CD4-positive, alpha-beta T cell treated with Interleukin-4 for 1 hour (primary cell): ENCODE results near the gene LRP5.

Experiments used
- DNase-seq, 2 donors: peaks; one replicate each; pipeline ENCODE4 v3.0.0-alpha.2; 2020 to 2022

LRP5 gene

DNA sequence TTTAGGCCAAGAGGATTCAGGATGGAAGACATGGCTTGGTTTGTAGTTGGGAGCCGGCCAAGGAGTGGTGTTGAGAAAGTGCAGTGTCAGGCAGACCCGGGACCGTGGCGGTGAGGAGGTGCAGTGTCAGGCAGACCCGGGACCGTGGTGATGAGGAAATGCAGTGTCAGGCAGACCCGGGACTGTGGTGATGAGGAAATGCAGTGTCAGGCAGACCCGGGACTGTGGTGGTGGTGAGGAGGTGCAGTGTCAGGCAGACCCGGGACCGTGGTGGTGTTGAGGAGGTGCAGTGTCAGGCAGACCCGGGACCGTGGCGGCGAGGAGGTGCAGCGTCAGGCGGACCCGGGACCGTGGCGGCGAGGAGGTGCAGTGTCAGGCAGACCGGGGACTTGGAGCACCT, 59.7 kb downstream of the LRP5 start:
- DNase-seq: no peak

DNA sequence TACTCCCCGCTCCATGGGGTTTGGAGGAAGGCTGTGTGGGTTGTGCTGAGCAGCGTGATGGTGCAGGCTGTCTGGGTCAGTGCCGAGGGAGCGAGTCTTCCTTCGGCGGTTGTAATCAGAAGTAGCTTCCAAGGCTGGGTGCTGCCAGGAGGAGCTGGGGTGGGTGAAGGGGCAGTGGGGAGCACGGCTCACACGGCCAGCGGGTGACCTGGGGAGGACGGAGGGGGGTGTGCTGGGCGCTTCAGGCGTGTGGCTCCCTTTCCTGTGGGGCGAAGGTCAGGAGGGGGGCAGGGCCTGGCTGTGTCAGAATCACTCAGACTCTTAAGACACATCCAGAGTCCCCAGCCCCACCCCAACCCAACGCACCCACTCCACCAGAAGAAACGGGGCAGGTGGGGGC, 60.2 kb downstream of the LRP5 start:
- no peak for DNase-seq

DNA sequence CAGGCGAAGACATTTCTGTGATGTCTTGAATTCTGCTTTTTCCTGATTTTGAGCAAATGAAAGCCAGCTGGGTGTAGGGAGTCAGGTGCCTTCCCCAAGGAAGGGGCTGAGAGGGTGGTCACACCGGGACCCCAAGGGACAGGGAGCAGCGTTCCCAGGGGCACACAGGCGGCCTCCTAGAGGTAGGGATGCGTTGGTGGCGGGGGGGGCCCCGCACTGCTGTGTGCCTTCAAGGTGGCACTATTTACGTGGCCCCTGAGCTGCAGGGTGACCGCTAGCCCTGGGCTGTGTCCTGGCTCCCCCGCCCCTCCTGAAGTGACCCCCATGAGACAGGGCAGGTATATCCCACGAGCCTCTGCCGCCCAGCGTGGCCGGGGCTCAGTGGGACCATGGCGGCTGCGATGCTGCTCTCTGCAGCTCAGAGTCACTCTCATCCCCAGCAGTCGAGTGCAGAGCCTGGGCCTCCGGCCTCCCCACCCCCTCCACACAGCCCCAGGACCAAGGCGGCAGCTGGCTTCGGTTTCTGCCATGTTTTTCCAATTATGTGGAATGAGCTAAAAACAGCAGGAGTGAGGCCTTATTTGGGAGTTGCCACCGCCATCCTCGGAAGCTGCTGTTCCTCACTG, 60.9 kb downstream of the LRP5 start:
- no peak for DNase-seq

DNA sequence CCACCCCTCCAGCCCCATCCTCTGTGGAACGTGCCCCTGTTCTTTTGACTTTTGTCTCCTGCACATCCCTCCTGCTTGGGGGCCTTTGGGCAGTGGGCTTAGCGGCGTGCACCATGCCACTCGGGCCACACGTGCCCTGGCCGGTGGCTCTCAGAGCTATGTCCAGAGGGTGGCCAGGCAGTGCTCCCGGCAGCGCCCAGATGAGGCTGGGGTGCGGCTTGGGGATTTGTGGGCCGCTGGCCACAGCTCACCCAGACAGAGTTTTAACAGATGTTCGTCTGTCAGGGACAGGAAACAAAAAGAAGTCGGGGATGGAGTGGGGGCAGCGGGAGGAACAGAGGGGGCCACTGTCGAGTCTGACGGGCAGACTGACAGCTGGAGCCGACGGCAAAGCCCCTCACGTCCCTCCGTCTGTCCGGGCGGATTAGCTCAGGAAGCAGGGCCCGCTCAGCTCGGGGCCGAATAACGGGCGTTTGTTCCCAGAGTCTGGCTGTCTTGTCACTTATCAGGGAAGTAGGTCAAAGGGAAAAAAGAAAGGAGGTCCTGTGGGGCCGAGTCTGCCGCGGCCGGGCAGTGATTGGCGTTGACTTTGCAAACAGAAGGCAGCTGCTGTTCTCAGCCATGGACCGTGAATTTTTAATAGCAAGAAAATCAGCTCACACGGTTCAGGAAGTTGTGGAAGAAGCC, 61.6 kb downstream of the LRP5 start:
- no peak for DNase-seq

DNA sequence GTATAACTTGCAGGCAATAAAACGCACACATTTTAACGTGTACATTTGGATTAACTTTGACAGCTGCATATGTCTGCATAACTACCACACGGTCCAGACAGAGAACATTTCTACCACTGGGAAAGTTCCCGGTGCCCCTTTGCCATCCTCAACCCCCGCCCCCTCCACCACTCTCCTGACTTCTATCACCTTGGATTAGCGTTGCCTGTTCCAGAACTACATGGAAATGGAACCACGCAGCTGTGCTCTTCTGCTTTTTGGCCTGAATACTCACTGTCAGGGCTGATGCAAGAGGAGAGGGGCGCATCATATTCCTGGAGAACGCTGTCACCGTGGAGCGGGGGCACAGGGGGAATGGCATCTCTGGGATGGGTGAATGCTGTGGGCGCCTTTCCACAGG, 62.1 kb downstream of the LRP5 start:
- no peak for DNase-seq

DNA sequence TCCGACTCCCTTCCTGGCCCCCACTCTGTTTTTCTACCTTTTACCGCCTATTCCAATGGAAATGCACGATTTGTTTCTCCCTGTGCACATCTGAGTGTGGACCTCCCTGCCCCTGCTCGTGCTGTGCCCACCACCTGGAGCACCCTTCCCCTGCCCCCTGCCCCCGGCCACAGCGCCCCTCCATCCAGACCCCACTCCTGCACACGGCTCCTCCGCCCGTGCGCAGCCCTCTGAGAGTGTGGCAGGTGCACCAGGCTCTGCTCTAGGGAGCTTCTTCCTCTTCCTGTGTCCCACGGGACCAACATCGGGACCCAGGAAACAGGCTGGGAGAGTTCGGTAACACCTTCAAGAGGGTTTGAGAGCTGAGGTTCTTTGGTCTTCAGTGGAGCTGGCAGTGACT, 62.9 kb downstream of the LRP5 start:
- DNase-seq: no peak

DNA sequence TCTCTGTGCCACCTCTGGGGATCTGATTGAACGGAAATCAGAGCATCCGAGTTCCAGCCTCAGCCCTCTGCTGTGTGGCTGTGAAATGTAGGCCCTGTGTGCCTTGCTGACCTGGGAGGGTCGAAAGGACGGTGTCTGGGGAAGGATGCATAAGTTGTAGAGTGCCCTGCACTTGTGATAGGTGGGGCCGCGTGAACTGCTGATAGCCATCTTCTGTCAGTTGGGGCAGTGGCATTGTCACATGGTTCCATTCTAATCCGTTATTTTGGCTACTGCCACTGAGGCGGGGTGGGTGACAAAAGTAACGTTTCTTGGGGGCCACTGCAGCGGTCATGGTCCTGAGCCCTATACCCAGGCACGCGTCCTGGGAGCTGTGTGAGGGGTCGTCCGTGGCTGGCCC, 63.4 kb downstream of the LRP5 start:
- DNase-seq: no peak

DNA sequence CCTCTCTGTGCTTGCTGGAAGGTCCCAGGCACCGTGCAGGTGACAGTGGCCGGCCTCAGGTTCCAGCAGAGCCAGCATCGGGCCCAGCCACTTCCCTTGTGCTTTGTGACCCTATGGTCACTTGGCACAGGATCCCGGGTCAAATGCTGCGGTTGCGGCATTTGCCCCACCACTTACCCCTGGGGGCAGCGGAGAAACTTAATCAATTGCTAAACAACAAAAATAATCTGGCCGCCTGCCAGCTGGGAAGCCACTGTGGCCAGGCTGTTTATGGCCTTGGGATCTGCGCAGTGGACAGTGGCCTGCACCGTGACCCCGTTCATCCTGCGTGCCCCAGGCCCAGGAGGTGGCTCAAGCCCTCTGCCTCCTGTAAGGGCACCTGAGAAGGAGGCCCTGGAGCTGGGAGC, 65.0 kb downstream of the LRP5 start:
- DNase-seq: no peak

DNA sequence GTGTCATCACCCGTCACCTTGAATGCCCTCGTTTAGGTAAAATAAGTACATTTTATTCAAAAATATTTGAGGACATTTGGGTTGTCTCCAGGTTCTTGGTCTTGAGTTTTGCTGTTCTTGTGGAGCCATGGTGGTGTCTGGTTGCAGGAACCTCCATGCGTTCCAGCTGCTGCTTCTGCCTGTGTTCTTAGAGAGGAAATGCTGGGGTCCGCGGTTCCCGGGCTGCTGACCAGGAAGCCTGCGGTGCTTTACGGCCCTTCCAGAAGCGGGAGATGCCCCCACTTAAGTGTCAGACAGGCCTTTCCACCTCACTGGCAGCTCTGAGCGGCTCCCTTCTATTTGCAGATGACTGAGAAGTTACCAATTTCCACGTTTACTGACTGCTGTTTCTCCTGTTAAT, 66.8 kb downstream of the LRP5 start:
- DNase-seq: no peak

DNA sequence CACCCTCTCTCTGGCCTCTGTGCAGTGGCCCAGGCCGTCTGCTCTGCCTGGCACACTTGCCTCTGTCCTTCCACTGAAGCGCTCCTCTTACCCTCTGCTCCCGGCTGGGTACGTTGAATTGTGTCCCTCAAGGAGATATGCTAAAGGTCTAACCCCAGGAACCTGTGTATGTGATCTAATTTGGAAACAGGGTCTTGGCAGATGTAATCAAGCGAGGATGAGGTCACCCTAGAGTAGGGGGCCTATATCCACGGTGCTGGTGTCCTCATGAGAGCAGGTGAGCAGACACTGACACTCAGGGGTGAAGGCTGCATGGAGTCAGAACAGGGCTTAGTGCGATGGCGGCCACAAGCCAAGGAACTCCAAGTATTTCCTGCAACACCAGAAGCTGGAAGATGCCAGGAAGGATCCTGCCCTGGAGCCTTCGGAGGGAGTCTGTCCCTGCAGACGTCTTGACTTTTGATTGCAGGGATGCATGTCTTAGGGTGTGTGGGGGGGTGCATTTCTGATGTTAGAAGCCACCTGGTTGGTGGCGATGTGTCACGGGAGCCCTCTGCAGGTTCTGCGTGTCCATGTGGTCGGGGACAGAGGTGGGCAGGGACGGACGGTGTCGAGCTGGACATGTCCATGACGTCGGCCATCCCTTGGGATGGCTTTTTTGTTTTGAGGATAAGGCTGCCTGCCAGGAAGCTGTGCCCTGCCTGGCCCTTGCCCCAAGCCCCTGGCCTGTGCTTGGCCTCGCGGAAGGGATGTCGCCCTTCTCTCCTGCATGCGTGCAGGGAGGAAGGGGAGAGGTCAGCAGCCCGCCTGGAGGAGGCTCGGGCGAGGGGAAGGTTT, 68.6 kb downstream of the LRP5 start:
- no peak for DNase-seq

DNA sequence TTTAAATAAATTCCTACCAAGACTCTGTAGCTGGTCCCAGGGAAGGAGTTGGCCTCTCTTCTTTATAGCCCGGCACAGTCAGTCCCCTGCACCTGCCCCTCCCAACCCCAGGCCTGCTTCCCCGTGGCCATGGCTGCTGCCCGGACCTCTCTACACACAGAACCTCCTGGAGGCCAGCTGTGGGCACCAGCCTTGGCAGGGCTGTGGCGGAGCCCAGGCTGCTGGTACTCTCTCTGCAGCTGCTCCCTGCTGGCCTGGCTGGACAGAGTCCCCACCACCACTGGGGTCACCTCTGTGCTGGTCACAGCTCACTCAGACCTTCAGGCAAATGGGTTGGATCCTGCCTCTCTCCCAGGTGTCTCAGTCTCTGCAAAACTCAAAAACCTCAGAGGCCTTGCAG, 69.3 kb downstream of the LRP5 start:
- no peak for DNase-seq

DNA sequence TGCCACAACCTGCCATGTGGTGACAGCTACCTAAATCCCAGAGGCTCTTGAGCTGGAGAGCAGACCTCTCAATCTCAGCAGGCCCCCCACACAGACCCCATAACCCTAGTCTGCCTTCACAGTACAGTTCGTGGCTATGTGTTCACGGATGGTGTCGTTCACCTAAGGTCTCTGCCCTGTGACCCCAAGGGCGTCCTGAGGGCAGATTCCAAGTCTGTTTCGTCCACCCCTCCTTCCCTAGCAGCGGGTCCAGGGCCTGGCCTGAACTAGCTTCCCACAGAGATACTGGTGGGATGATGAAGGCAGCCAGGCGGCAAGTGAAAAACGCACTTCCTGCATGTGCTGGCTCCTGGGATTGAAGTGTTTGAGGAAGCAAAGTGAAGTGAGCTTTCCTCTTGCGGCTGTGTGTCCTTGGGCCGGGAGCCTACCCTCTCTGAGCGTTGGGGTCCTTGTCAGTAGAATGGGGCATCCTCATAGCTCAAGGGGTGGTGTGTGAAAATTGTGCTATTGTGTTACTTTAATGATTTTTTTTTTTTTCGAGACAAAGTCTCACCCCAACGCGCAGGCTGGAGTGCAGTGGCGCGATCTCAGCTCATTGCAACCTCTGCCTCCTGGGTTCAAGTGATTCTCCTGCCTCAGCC, 70.1 kb downstream of the LRP5 start:
- no peak for DNase-seq

DNA sequence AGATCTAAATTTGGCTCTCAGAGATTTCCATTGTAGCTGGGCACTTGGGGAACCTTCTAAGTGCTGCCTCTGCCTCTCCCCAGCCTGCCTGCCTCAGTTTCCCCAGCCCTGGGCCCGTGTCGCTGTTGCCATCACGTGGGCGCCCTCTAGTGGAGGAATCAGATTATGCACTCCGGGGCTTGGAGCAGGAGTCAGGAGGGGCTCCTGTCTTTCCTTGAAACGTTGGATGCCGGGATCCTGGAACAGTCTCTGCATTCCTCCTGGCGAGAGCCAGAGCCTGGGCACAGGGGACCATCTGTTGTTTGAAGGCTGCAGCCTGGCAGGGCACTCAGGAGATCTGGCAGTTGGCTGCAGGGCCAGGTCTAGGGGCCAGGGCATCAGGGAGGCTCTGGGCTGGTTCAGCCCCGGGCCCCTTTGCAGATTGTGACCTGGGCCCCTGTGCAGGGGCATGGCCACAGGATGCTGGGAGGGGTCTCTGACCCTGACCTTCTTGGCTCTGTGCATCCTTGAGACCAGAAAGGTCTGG, 71.6 kb downstream of the LRP5 start:
- peak; percentile 38 to 52 for DNase-seq

DNA sequence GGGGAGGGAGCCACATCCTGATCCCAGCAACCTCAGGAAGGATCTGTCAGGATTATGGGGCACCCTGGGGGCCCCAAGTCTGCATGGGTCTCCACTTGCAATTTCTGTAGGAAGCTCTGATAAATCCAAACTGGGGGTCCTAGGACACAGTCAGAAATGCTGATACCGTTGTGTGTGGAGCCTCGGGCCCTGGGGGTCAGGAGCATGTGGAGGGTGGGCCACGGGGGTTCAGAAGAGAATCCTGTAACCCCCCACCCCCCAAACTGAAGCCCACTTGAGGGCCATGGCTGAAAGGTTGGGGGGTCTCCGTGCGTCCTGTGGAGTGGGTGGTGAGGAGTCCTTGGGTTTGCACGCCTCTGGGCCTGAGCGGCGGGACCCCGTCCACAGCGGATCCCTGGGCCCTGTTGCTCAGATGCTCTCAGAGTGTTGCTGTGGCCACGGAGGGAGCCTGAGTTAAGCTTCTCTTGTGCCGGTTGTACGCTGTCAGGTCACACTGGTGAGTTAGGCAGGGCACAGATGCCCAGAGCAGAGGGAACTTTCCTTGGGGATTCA, 72.2 kb downstream of the LRP5 start:
- DNase-seq: no peak

DNA sequence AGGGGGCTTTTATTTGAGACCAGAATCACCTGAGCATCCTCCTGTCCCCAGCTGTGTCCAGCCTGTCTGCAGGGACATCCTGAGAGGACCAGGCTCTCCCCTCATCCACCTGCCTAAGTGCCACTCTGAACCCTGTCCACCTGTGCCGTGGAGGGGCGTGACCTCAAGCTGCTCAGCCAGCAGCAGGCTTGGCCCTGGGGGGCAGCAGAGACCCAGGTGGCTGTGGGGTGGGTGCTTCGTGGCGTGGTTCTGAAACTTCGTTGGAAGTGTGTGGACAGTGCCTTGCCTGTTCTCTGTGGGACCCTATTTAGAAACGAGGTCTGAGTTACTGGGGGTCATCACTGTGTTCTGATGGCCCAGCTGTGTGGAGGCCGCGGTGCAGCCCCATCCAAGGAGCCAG, 72.7 kb downstream of the LRP5 start:
- DNase-seq: no peak

DNA sequence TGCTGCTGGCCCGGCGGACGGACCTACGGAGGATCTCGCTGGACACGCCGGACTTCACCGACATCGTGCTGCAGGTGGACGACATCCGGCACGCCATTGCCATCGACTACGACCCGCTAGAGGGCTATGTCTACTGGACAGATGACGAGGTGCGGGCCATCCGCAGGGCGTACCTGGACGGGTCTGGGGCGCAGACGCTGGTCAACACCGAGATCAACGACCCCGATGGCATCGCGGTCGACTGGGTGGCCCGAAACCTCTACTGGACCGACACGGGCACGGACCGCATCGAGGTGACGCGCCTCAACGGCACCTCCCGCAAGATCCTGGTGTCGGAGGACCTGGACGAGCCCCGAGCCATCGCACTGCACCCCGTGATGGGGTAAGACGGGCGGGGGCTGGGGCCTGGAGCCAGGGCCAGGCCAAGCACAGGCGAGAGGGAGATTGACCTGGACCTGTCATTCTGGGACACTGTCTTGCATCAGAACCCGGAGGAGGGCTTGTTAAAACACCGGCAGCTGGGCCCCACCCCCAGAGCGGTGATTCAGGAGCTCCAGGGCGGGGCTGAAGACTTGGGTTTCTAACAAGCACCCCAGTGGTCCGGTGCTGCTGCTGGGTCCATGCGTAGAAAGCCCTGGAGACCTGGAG, 74.1 kb downstream of the LRP5 start:
- no peak for DNase-seq

DNA sequence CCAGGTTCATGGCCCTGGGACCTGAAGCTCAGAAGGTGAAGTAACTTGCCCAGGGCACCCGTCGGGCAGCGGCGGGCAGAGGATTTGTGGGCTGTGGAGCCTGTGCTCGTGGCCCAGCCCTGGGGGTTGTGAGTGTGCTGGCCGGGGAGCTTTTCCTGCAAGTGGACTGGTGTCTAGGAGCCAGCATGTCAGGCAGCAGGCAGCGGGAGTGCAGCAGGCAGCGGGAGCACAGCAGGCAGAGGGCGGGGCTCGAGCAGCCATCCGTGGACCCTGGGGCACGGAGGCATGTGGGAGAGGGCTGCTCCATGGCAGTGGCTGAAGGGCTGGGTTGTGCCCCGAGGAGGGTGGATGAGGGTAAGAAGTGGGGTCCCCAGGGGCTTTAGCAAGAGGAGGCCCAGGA, 75.4 kb downstream of the LRP5 start:
- DNase-seq: no peak

DNA sequence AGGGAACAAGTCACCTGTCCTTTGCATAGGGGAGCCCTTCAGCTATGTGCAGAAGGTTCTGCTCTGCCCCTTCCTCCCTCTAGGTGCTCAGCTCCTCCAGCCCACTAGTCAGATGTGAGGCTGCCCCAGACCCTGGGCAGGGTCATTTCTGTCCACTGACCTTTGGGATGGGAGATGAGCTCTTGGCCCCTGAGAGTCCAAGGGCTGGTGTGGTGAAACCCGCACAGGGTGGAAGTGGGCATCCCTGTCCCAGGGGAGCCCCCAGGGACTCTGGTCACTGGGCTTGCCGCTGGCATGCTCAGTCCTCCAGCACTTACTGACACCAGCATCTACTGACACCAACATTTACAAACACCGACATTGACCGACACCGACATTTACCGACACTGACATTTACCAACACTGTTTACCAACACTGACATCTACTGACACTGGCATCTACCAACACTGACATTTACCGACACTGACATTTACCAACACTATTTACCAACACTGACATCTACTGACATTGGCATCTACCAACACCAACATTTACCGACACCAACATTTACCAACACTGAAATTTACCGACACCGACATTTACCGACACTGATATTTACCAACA, 76.3 kb downstream of the LRP5 start:
- DNase-seq: no peak

DNA sequence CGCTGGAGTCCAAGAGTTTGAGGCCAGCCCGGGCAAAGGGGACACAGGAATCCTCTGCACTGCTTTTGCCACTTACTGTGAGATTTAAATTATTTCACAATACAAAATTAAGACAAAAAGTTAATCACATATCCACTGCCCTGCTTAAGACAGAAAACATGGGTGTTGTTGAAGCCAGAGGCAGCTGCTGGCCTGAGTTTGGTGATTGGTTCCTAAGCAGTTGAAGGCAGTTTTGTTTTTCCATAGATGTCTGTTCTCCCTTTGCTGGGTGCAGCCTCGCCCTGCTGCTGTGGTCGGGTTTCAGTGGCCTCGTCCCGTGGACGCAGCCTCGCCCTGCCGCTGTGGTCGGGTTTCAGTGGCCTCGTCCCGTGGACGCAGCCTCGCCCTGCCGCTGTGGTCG, 77.9 kb downstream of the LRP5 start:
- no peak for DNase-seq

DNA sequence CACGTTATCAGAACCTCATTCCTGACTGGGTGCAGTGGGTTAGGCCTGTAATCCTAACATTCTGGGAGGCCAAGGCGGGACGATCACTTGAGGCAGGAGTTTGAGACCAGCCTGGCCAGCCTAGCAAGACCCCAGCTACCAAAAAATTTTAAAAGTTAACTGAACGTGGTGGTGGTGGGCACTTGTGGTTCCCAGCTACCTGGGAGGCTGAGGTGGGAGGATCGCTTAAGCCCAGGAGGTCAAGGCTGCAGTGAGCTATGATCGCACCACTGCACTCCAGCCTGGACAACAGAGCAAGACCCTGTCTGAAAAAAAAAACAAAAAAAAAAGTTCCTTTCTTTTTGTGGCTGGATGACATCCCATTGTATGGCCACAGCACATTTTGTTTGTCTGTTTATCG, 80.4 kb downstream of the LRP5 start:
- no peak for DNase-seq

DNA sequence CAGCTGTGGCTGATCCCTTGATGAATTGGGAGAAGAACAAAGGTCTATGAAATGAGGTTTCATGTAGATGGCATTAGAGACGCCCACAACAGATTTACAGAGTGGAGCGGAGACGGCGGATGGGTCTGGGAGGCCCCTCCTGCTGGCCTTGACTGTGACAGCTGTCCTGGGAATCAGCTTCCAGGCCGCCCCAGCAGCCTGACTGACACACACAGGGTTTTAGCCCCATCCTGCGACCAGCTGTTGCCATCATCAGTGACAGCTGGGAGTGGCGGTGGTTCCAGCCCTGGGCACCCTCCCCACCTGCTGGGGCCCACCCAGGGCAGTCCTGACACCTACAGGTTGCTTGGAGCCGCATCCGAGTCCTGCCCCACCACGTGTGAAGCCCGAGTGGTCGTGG, 84.1 kb downstream of the LRP5 start:
- no peak for DNase-seq

DNA sequence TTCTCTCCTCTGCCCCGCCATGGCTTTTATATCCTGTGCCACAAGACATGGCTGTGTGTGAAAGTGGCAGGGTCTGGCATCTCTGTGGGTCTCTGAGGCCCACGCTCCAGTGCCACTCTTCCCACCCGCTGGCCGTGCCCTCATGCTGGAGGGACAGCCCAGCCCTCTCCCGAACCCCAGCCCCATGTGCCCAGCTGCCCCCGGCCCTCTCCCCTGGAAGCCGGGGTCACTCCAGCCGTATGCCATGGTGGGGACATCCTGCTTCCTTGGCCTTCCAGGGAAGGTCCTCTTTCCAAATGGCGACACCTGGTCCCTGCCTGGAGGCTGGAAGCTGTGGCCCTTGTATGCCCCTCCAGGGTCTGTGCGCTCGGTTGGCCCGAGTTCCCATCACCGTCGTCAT, 84.9 kb downstream of the LRP5 start:
- DNase-seq: no peak
